AG04450 (cell line): Measurements from ENCODE around the gene SLC6A9. TPM values are rescaled to one million over a fixed set of nuclear protein-coding genes. Genes with fewer than 3 reads are reported as not detected.
A peak's percentile ranks its signal among the peaks of the same experiment; 100 is the strongest.

Experiments used
- CTCF ChIA-PET: fragments of 300-600, 350-600 bp; formaldehyde crosslinking; extraction: SDS; loops from one replicate; lab custom pipeline; 2022; ENCODE audit warnings: antibody characterized with exemption, inconsistent platforms; lab: Charles Lee
- POLR2A ChIA-PET: fragments of 350-600 bp; formaldehyde crosslinking; extraction: SDS; loops from one replicate; lab custom pipeline; 2021; ENCODE audit warnings: antibody characterized with exemption, inconsistent platforms; lab: Yijun Ruan, JAX
- DNase-seq: peaks from one replicate; pipeline ENCODE4 v3.0.0-alpha.2; 2011; ENCODE audit warnings: low read depth, low spot score
- H3K27ac ChIP-seq: one replicate; pipeline ENCODE4 v1.5.1; 2012; ENCODE audit warnings: low read depth, low read length, control low read depth
- H3K27me3 ChIP-seq: one replicate; pipeline ENCODE4 v1.6.0; 2012; ENCODE audit warnings: low read length; ENCODE audit not compliant: control insufficient read depth, insufficient read depth
- H3K4me3 ChIP-seq: 2 replicates; pipeline ENCODE4 v1.5.1; 2011; ENCODE audit warnings: mild to moderate bottlenecking, low read depth, low read length, control low read depth
- H3K9me3 ChIP-seq: 2 replicates; pipeline ENCODE4 v1.5.1; 2012; ENCODE audit warnings: low read length; ENCODE audit not compliant: control insufficient read depth, insufficient read depth
- CTCF ChIP-seq: IDR thresholded peaks from 2 replicates; pipeline ENCODE4 v1.5.1; 2011; ENCODE audit warnings: low read depth, low read length, control low read depth, inconsistent platforms
- polyA plus RNA-seq: library from polyadenylated mRNA; depleted of rRNA; stranded (reverse); fragments of >200 nt; gene quantifications from 2 replicates; pipeline ENCODE4 v1.2.3, GENCODE V29; 2011

Gene SLC6A9
- polyA plus RNA-seq, 1 experiment, result 16.3 TPM

- TF ChIP-seq CTCF, result peak; percentile 9; the same call in 1 of the 2 replicates
Measured at GRCh38 chr1:44035726-44036408, 4.6 kb upstream of the SLC6A9 start.

GRCh38 chr1:44034976-44035716, 3.9 kb upstream of the SLC6A9 start:
- Histone ChIP-seq H3K27ac (no peak overlapping the region), H3K27me3 (no peaks in the 10 kb centered on the region), H3K4me3 (no peak overlapping the region), H3K9me3 (no peaks in the 10 kb centered on the region)
- no peak for TF ChIP-seq CTCF
- ChIA-PET POLR2A (no interaction called here), CTCF (interaction anchor here (1.1 to 4.4 kb wide), 6 partner anchors 11 to 271 kb away, joined by 4 to 51 read pairs (median 20); no protein-coding TSS in a partner anchor)
- DNase-seq, result no peak

More at GRCh38 chr1:44035726-44036408, 4.6 kb upstream of the SLC6A9 start:
- POLR2A ChIA-PET, result interaction anchor here (1.2 kb wide), 1 partner anchor 13 kb away, joined by 3 read pairs; no protein-coding TSS in a partner anchor
- DNase-seq, result no peak
- H3K9me3 ChIP-seq, result no peaks in the 10 kb centered on the region
- no peak overlapping the region for H3K4me3 ChIP-seq
- CTCF ChIA-PET, result interaction anchor here (1.0 to 4.4 kb wide), 7 partner anchors 11 to 272 kb away, joined by 3 to 51 read pairs (median 16); no protein-coding TSS in a partner anchor
- no peak overlapping the region for H3K27ac ChIP-seq
- no peaks in the 10 kb centered on the region for H3K27me3 ChIP-seq

DNA sequence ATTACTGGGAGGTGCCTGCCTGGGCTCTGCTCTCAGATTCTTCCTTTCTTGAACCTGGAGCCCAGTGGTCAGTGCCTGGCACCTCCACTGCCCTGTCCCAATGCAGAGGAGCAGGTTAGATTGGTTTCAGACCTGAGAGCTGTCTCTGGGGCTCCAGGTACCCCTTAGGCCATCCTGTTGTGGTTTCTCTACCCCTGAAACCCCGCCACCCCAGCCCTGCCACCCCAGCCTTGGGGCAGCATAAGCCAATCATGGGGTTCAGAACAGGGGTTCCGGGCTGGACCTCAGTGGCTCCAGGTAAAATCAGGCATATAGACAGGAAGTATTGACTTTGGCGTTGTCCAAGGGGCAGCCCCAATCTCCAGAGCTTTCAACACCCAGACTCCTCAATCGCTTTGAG, 3.2 kb upstream of the SLC6A9 start:
- no peak for TF ChIP-seq CTCF
- CTCF ChIA-PET, result interaction anchor here (0.6 to 4.4 kb wide), 5 partner anchors 9 to 501 kb away, joined by 3 to 31 read pairs (median 11); no protein-coding TSS in a partner anchor
- Histone ChIP-seq H3K9me3 (no peaks in the 10 kb centered on the region), H3K4me3 (no peak overlapping the region), H3K27ac (no peak overlapping the region), H3K27me3 (no peaks in the 10 kb centered on the region)
- no peak for DNase-seq
- POLR2A ChIA-PET, result interaction anchor here (0.6 kb wide), 1 partner anchor 35 kb away, joined by 3 read pairs; no protein-coding TSS in a partner anchor

- Histone ChIP-seq H3K4me3 (no peak overlapping the region), H3K27ac (no peak overlapping the region), H3K9me3 (no peaks in the 10 kb centered on the region), H3K27me3 (no peaks in the 10 kb centered on the region)
- CTCF ChIA-PET, result interaction anchor here (1.4 to 3.4 kb wide), 3 partner anchors 9 to 28 kb away, joined by 3 to 24 read pairs (median 11); no protein-coding TSS in a partner anchor
- no peak for DNase-seq
- TF ChIP-seq CTCF, result no peak
- POLR2A ChIA-PET, result no interaction called here
Measured at GRCh38 chr1:44033756-44034155, 2.5 kb upstream of the SLC6A9 start.
